WTC11 (cell line): ENCODE measurements around the gene CELSR1. TPM values are rescaled to one million over a fixed set of nuclear protein-coding genes. Genes with fewer than 3 reads are reported as not detected.

Experiments used
- ATAC-seq: fragments of 200-7000 bp; cut with Tn5 transposase; 2 replicates; pipeline ENCODE4 v1.10.0; 2021; ENCODE audit warnings: mild to moderate bottlenecking, moderate library complexity
- CTCF ChIA-PET: fragments of 300-600 bp; sonication (Branson Sonifier 250); formaldehyde crosslinking; loops from one replicate; lab custom pipeline; 2021; ENCODE audit warnings: antibody characterized with exemption; lab: Charles Lee
- POLR2A ChIA-PET: fragments of 350-600 bp; sonication (Branson Sonifier 250); formaldehyde crosslinking; loops from one replicate; lab custom pipeline; 2021; ENCODE audit warnings: antibody characterized with exemption; lab: Charles Lee
- DNase-seq: peaks from one replicate; pipeline ENCODE4 v3.0.0; 2021; ENCODE audit warnings: low spot score
- H3K27ac Mint-ChIP-seq: 2 replicates; pipeline ENCODE4 v1.8.0; 2021; ENCODE audit warnings: mixed read lengths
- H3K27me3 Mint-ChIP-seq: 2 replicates; pipeline ENCODE4 v1.8.0; 2021; ENCODE audit warnings: low read depth, mild to moderate bottlenecking, moderate library complexity, mixed read lengths
- H3K36me3 Mint-ChIP-seq: 2 replicates; pipeline ENCODE4 v1.8.0; 2021; ENCODE audit warnings: mixed read lengths
- H3K4me1 Mint-ChIP-seq: 2 replicates; pipeline ENCODE4 v1.8.0; 2022; ENCODE audit warnings: mixed read lengths
- H3K4me3 Mint-ChIP-seq: 2 replicates; pipeline ENCODE4 v1.8.0; 2021; ENCODE audit warnings: mild to moderate bottlenecking, moderate library complexity, mixed read lengths
- H3K9me3 Mint-ChIP-seq: 2 replicates; pipeline ENCODE4 v1.8.0; 2021; ENCODE audit warnings: mixed read lengths
- CREB1 ChIP-seq: sonication (generic); formaldehyde crosslinking; IDR thresholded peaks from 2 replicates; pipeline ENCODE4 v1.8.0; 2023; ENCODE audit warnings: mild to moderate bottlenecking, missing genetic modification reagents
- E2F1 ChIP-seq: sonication (generic); formaldehyde crosslinking; IDR thresholded peaks from 2 replicates; pipeline ENCODE4 v1.8.0; 2022; ENCODE audit warnings: mild to moderate bottlenecking, missing genetic modification reagents
- E2F4 ChIP-seq: sonication (generic); formaldehyde crosslinking; IDR thresholded peaks from 2 replicates; pipeline ENCODE4 v1.8.1; 2022; ENCODE audit warnings: low read depth, mild to moderate bottlenecking, moderate library complexity, missing genetic modification reagents, borderline replicate concordance
- GABPB1 ChIP-seq: sonication (generic); formaldehyde crosslinking; IDR thresholded peaks from 2 replicates; pipeline ENCODE4 v1.8.1; 2023; ENCODE audit warnings: mild to moderate bottlenecking, missing genetic modification reagents
- GRHL2 ChIP-seq: fragments of 250-450 bp; sonication (Bioruptor Pico); IDR thresholded peaks from 2 replicates; pipeline ENCODE4 v1.8.0; 2022; ENCODE audit warnings: mild to moderate bottlenecking, moderate library complexity; ENCODE audit not compliant: insufficient replicate concordance, severe bottlenecking
- HMGA2 ChIP-seq: fragments of 250-450 bp; sonication (Bioruptor Pico); IDR thresholded peaks from 2 replicates; pipeline ENCODE4 v1.4.0; 2021; ENCODE audit warnings: mild to moderate bottlenecking, moderate library complexity
- MXD4 ChIP-seq: fragments of 250-450 bp; sonication (Bioruptor Pico); IDR thresholded peaks from 2 replicates; pipeline ENCODE4 v1.8.0; 2021; ENCODE audit warnings: mild to moderate bottlenecking, moderate library complexity, borderline replicate concordance
- MYBL2 ChIP-seq: sonication (generic); formaldehyde crosslinking; IDR thresholded peaks from 2 replicates; pipeline ENCODE4 v1.8.1; 2023; ENCODE audit warnings: mild to moderate bottlenecking, moderate library complexity, missing genetic modification reagents
- NFE2L1 ChIP-seq: sonication (generic); formaldehyde crosslinking; IDR thresholded peaks from 2 replicates; pipeline ENCODE4 v1.8.1; 2023; ENCODE audit warnings: missing genetic modification reagents
- NR2C2 ChIP-seq: sonication (generic); formaldehyde crosslinking; IDR thresholded peaks from 2 replicates; pipeline ENCODE4 v1.8.0; 2022; ENCODE audit warnings: mild to moderate bottlenecking, missing genetic modification reagents
- OVOL2 ChIP-seq: fragments of 250-450 bp; sonication (Bioruptor Pico); IDR thresholded peaks from 2 replicates; pipeline ENCODE4 v1.9.0; 2021; ENCODE audit warnings: mild to moderate bottlenecking, borderline replicate concordance
- PREB ChIP-seq: sonication (generic); formaldehyde crosslinking; IDR thresholded peaks from 2 replicates; pipeline ENCODE4 v1.8.1; 2022; ENCODE audit warnings: mild to moderate bottlenecking, missing genetic modification reagents, moderate library complexity, borderline replicate concordance
- SOX15 ChIP-seq: fragments of 250-450 bp; sonication (Bioruptor Pico); IDR thresholded peaks from 2 replicates; pipeline ENCODE4 v1.9.0; 2021; ENCODE audit warnings: mild to moderate bottlenecking
- SP1 ChIP-seq: sonication (generic); formaldehyde crosslinking; conservative IDR thresholded peaks from 2 replicates; pipeline ENCODE4 v1.8.1; 2022; ENCODE audit warnings: missing genetic modification reagents
- TEAD1 ChIP-seq: sonication (generic); formaldehyde crosslinking; IDR thresholded peaks from 2 replicates; pipeline ENCODE4 v1.8.0; 2022; ENCODE audit warnings: mild to moderate bottlenecking, missing genetic modification reagents
- USF2 ChIP-seq: sonication (generic); formaldehyde crosslinking; IDR thresholded peaks from 2 replicates; pipeline ENCODE4 v1.8.1; 2023; ENCODE audit warnings: mild to moderate bottlenecking, missing genetic modification reagents, moderate library complexity
- ZNF121 ChIP-seq: sonication (generic); formaldehyde crosslinking; IDR thresholded peaks from 2 replicates; pipeline ENCODE4 v1.8.0; 2023; ENCODE audit warnings: missing genetic modification reagents
- ZNF219 ChIP-seq: sonication (generic); formaldehyde crosslinking; IDR thresholded peaks from 2 replicates; pipeline ENCODE4 v1.8.0; 2023; ENCODE audit warnings: missing genetic modification reagents, mild to moderate bottlenecking, borderline replicate concordance
- ZNF317 ChIP-seq: sonication (generic); formaldehyde crosslinking; IDR thresholded peaks from 2 replicates; pipeline ENCODE4 v1.8.1; 2023; ENCODE audit warnings: low read depth, mild to moderate bottlenecking, moderate library complexity, missing genetic modification reagents, borderline replicate concordance
- ZNF423 ChIP-seq: fragments of 250-450 bp; sonication (Bioruptor Pico); IDR thresholded peaks from 2 replicates; pipeline ENCODE4 v2.1.2; 2022; ENCODE audit warnings: mild to moderate bottlenecking, moderate library complexity
- ZNF425 ChIP-seq: fragments of 250-450 bp; sonication (Bioruptor Pico); conservative IDR thresholded peaks from 2 replicates; pipeline ENCODE4 v1.9.0; 2021; ENCODE audit warnings: mild to moderate bottlenecking
- total RNA-seq: library from RNA; stranded (reverse); gene quantifications from 3 replicates; pipeline ENCODE4 v1.2.3, GENCODE V29; 2021
- TF ChIP-seq, protein P1 (sequence below): fragments of 200-600 bp; IDR thresholded peaks from 2 replicates; pipeline ENCODE4 v1.8.0; 2022; ENCODE audit warnings: antibody characterized with exemption
- TF ChIP-seq, protein P2 (sequence below): sonication (generic); formaldehyde crosslinking; IDR thresholded peaks from 2 replicates; pipeline ENCODE4 v1.8.1; 2022; ENCODE audit warnings: missing genetic modification reagents, borderline replicate concordance
- TF ChIP-seq, protein P3 (sequence below): fragments of 250-450 bp; sonication (Bioruptor Pico); IDR thresholded peaks from 2 replicates; pipeline ENCODE4 v1.9.0; 2021; ENCODE audit warnings: moderate library complexity, mild to moderate bottlenecking, inconsistent platforms, borderline replicate concordance

Gene CELSR1
- total RNA-seq, 1 experiment from 2014 or later, result 16.8 TPM

DNA sequence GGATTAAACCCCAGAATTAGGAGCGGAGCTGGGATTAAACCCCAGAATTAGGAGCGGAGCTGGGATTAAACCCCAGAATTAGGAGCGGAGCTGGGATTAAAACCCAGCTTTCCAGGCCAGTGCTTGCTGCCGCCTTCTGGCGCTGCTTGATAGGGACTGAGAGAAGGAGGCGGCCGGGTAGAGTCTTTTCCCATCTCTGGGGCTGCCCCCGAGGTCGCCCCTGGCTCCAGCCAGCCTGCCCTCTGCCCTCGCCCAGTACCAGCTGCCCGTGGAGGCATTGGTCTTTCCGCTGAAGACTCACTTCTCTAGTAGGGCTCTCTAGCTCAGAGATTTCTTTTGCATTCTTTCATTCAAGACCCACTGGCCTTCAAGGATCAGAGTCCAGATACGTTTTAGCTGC, 196.7 kb downstream of the CELSR1 start:
- peaks cover 8% of the 10 kb centered on the region for H3K4me1 Mint-ChIP-seq
- H3K27ac Mint-ChIP-seq, result no peak overlapping the region
- CTCF ChIA-PET, result no interaction called here
- peaks cover 68% of the 10 kb centered on the region for H3K36me3 Mint-ChIP-seq
- H3K9me3 Mint-ChIP-seq, result no peaks in the 10 kb centered on the region
- ATAC-seq, result no peak
- TF ChIP-seq, protein P1, sequence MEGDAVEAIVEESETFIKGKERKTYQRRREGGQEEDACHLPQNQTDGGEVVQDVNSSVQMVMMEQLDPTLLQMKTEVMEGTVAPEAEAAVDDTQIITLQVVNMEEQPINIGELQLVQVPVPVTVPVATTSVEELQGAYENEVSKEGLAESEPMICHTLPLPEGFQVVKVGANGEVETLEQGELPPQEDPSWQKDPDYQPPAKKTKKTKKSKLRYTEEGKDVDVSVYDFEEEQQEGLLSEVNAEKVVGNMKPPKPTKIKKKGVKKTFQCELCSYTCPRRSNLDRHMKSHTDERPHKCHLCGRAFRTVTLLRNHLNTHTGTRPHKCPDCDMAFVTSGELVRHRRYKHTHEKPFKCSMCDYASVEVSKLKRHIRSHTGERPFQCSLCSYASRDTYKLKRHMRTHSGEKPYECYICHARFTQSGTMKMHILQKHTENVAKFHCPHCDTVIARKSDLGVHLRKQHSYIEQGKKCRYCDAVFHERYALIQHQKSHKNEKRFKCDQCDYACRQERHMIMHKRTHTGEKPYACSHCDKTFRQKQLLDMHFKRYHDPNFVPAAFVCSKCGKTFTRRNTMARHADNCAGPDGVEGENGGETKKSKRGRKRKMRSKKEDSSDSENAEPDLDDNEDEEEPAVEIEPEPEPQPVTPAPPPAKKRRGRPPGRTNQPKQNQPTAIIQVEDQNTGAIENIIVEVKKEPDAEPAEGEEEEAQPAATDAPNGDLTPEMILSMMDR, result no peak
- TF ChIP-seq TEAD1 (CRISPR knock-in tag) (no peak), E2F4 (CRISPR knock-in tag) (no peak), HMGA2 (CRISPR knock-in tag) (no peak), ZNF219 (no peak), OVOL2 (CRISPR knock-in tag) (no peak), NR2C2 (no peak), USF2 (CRISPR knock-in tag) (no peak), ZNF121 (CRISPR knock-in tag) (no peak), GABPB1 (no peak), MXD4 (CRISPR knock-in tag) (no peak)
- TF ChIP-seq, protein P2, sequence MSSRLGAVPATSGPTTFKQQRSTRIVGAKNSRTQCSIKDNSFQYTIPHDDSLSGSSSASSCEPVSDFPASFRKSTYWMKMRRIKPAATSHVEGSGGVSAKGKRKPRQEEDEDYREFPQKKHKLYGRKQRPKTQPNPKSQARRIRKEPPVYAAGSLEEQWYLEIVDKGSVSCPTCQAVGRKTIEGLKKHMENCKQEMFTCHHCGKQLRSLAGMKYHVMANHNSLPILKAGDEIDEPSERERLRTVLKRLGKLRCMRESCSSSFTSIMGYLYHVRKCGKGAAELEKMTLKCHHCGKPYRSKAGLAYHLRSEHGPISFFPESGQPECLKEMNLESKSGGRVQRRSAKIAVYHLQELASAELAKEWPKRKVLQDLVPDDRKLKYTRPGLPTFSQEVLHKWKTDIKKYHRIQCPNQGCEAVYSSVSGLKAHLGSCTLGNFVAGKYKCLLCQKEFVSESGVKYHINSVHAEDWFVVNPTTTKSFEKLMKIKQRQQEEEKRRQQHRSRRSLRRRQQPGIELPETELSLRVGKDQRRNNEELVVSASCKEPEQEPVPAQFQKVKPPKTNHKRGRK, result no peak
- no peak overlapping the region for H3K4me3 Mint-ChIP-seq
- no peaks in the 10 kb centered on the region for H3K27me3 Mint-ChIP-seq
- POLR2A ChIA-PET, result no interaction called here
- no peak for DNase-seq

GRCh38 chr22:46339956-46340355, 197.5 kb downstream of the CELSR1 start:
- POLR2A ChIA-PET, result interaction anchor here (0.7 kb wide), 1 partner anchor 1350 kb away, joined by 4 read pairs; no protein-coding TSS in a partner anchor
- no peak overlapping the region for H3K4me3 Mint-ChIP-seq
- peaks cover 10% of the 10 kb centered on the region for H3K4me1 Mint-ChIP-seq
- no peak overlapping the region for H3K27ac Mint-ChIP-seq
- peaks cover 65% of the 10 kb centered on the region for H3K36me3 Mint-ChIP-seq
- H3K27me3 Mint-ChIP-seq, result no peaks in the 10 kb centered on the region
- no peak for DNase-seq
- no peak for ATAC-seq
- CTCF ChIA-PET, result no interaction called here
- H3K9me3 Mint-ChIP-seq, result no peaks in the 10 kb centered on the region
- TF ChIP-seq E2F1 (CRISPR knock-in tag), result no peak
- no peak for TF ChIP-seq ZNF317
- TF ChIP-seq SP1, result no peak
- TF ChIP-seq, protein P1, result no peak
- no peak for TF ChIP-seq NFE2L1
- TF ChIP-seq PREB, result no peak
- TF ChIP-seq, protein P3, sequence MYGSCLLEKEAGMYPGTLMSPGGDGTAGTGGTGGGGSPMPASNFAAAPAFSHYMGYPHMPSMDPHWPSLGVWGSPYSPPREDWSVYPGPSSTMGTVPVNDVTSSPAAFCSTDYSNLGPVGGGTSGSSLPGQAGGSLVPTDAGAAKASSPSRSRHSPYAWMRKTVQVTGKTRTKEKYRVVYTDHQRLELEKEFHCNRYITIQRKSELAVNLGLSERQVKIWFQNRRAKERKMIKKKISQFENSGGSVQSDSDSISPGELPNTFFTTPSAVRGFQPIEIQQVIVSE, result no peak
- no peak for TF ChIP-seq MYBL2 (CRISPR knock-in tag)
- TF ChIP-seq ZNF425 (CRISPR knock-in tag), result no peak
- TF ChIP-seq GRHL2 (CRISPR knock-in tag), result no peak
- TF ChIP-seq ZNF423, result no peak
- TF ChIP-seq CREB1 (CRISPR knock-in tag), result no peak
- TF ChIP-seq SOX15 (CRISPR knock-in tag), result no peak
